Stimulated activated CD8-positive, alpha-beta memory T cell treated with anti-CD3 and anti-CD28 coated beads, Interleukin-15, amount 100 ng/mL, for 1 hour (primary cell): ENCODE measurements around the gene CCDC80.
"Not testable (repeated sequence)": the region's sequence is repeated elsewhere in the genome, so short reads cannot be mapped to it uniquely, and the experiment has no call there.

Source experiments
- DNase-seq: peaks from one replicate; pipeline ENCODE4 v3.0.0-alpha.2; 2020; ENCODE audit warnings: low read depth

CCDC80 gene

GRCh38 chr3:112665009-112665408, 24.1 kb upstream of the CCDC80 start:
- DNase-seq, result not testable (repeated sequence)

- no peak for DNase-seq
Observed at GRCh38 chr3:112656043-112656442, 15.1 kb upstream of the CCDC80 start.

GRCh38 chr3:112654979-112655378, 14.0 kb upstream of the CCDC80 start:
- no peak for DNase-seq

GRCh38 chr3:112654492-112654891, 13.5 kb upstream of the CCDC80 start:
- no peak for DNase-seq

- no peak for DNase-seq
Observed at GRCh38 chr3:112653881-112654300, 12.9 kb upstream of the CCDC80 start.

- DNase-seq, result no peak
Observed at GRCh38 chr3:112653209-112653871, 12.4 kb upstream of the CCDC80 start.

GRCh38 chr3:112651516-112651915, 10.6 kb upstream of the CCDC80 start:
- DNase-seq, result no peak

- no peak for DNase-seq
Observed at GRCh38 chr3:112651071-112651470, 10.1 kb upstream of the CCDC80 start.

GRCh38 chr3:112650482-112650881, 9.5 kb upstream of the CCDC80 start:
- no peak for DNase-seq

GRCh38 chr3:112649478-112649735, 8.5 kb upstream of the CCDC80 start:
- DNase-seq, result no peak

GRCh38 chr3:112647122-112647521, 6.2 kb upstream of the CCDC80 start:
- DNase-seq, result no peak

- DNase-seq, result no peak
Observed at GRCh38 chr3:112646623-112647022, 5.7 kb upstream of the CCDC80 start.

GRCh38 chr3:112644453-112644852, 3.5 kb upstream of the CCDC80 start:
- no peak for DNase-seq

GRCh38 chr3:112643621-112644240, 2.8 kb upstream of the CCDC80 start:
- DNase-seq, result no peak

- peak; percentile 66 for DNase-seq
Observed at GRCh38 chr3:112642912-112643506, 2.1 kb upstream of the CCDC80 start.

GRCh38 chr3:112640276-112640929, 540 bp downstream of the CCDC80 start:
- no peak for DNase-seq

- no peak for DNase-seq
Observed at GRCh38 chr3:112639455-112640225, 1.3 kb downstream of the CCDC80 start.

GRCh38 chr3:112638327-112639020, 2.5 kb downstream of the CCDC80 start:
- no peak for DNase-seq

GRCh38 chr3:112637700-112638099, 3.2 kb downstream of the CCDC80 start:
- DNase-seq, result no peak

- DNase-seq, result no peak
Observed at GRCh38 chr3:112635674-112636073, 5.3 kb downstream of the CCDC80 start.

- DNase-seq, result no peak
Observed at GRCh38 chr3:112634786-112635541, 6.0 kb downstream of the CCDC80 start.
